SIG-M5 (cell line): ENCODE results near the gene MYB.
"Not testable (repeated sequence)": the region's sequence is repeated elsewhere in the genome, so short reads cannot be mapped to it uniquely, and the experiment has no call there.

ENCODE experiments used
- DNase-seq: peaks from one replicate; lab custom pipeline; 2025; lab: John Stamatoyannopoulos, UW

Gene MYB

DNA sequence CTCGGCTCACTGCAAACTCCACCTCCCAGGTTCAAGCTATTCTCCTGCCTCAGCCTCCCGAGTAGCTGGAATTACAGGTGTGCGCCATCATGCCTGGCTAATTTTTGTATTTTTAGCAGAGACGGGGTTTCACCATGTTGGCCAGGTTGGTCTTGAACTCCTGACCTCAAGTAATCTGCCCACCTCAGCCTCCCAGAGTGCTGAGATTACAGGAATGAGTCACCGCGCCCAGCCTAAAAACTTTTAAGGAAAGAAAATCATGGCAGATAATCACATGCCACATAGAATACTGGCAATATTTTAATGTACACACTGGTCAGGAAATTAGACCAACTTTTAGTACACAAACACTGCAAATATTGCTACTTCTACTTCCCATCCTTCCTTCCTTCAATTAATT, 16.7 kb upstream of the MYB start:
- not testable (repeated sequence) for DNase-seq

DNA sequence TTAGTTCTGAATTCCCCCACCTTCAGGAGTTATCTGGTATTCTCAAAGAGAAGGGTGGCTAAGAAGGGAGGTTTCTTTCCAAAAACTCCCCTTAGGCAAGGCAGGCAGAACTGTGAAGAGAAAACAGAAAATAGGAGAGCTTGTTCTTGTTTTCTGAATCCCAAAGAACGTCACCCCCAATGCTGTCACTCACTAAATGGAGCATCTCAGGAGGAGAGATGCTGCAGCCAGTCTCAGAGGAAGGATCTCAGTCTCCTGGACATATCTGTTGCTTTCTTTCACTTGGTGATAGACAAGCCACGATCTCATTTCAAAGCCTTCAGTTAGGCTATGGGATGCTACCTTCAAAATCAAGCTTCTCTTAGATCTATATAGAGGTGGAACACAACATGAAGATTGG, 16.1 kb upstream of the MYB start:
- DNase-seq: no peak

DNA sequence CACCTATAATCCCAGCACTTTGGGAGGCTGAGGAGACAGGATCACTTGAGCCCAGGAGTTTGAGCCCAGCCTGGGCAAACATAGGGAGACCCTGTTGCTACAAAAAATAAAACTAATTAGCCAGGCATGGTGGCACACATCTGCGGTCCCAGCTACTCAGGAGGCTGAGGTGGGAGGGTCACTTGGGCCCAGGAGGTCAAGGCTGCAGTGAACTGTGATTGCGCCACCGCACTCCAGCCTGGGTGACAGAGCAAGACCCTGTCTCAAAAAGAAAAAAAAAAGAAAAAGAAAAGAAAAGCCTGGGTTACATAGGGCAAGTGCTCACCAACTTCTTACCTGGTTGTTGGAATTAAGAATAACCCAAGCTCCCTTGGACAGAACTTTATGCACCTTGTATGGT, 14.6 kb upstream of the MYB start:
- DNase-seq: no peak

DNA sequence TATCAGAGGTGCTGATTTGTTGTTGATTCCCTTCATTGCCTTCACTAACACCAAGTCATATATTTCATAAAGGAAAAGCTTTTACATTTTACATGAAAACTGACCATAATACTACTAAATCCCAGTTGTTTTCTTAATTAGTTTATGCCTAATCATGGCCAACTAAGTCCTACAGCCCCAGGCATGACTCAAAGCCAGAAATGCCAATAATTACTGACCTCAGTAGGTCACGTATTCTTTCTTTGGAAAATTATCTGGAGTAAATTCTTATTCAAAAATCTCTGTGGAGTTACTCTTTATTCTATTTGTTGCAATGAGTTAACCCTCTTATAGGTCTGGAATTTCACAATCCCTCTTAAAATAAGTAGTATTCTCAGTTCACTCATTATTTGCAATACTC, 13.5 kb upstream of the MYB start:
- DNase-seq: no peak

DNA sequence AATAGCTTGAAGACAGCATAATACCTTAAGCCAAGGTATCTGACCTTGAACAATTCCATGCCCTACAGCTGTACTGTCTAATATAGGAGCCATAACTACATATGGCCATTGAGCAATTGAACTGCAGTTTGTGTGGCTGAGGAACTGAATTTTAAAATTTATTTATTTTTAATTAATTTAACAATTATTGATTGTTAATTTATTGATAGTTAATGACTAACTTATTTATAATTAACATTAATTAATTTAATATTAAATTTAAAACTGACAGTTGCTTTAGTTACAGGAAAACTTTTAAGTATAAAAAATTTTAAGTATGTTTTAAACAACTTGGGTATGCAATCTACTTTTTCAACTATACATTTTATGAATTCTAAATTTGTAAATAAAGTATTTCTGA, 12.3 kb upstream of the MYB start:
- no peak for DNase-seq

DNA sequence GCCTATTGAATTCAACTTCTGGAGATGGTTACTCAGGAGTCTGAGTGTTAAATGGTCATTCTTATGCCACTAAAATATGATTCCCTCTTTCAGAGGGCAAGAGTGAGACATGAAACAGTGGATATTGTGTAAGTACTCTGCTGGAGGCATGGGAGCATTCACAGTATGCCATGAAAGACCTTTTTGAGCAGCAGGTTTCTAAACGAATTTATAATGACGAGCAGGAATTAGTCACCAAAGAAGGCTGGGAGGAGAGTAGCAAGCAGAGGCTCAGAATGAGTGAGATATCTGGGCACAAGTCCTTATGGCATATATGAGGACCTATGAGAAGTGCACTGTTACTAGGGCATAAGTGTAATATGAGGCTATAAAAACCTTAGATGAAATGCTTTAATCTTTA, 10.9 kb upstream of the MYB start:
- no peak for DNase-seq

DNA sequence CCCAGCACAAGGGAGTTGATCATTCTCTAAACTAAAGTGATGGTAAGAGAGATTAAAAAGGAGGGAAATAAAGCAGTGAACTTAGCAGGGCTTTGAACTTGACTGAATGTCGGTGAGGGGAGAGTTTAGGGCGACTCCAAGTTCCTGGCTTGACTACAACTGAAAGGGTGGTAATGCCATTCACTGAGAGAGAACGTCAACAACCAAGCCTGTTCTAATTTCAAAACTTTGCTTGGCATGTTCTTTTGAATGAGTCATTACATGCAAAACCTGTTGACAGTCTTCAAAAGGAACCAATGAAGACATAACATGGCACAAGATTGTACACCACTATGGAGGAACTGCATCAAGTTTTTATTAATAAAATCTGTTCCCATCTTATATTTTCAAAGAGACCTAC, 10.3 kb upstream of the MYB start:
- DNase-seq: no peak

DNA sequence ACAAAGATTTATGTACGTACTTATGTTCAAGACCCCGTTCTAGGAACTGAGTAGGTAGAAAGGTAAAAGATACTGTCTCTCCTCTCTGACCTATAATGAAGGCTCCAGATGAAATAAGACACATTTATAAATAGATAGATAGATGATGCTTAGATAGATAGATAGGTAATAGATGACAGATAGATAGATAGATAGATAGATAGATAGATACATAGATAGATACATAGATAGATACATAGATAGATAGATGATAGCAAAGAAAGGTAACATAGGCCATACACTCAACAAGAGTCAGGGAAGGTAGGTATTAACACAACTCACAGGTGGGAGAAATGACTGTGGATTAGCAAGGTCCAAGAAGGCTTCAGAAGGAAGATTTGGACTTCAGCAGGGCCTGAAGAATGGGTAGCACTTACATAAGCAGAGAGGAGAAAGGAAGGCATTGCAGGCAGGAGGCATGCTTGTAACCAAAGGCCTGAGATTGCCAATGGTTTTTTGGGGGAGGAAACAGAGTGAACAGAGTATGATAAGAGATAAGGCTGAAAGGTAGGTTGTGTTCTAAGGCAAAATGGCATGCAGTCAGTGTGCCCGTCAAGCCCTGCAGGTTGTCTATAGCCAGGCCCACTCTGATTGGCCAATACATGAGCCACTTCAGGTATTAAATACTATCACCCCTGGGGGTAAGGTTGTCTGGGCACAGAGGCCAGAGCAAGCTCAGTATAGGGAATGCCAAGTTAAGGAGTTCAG, 7.7 kb upstream of the MYB start:
- no peak for DNase-seq

DNA sequence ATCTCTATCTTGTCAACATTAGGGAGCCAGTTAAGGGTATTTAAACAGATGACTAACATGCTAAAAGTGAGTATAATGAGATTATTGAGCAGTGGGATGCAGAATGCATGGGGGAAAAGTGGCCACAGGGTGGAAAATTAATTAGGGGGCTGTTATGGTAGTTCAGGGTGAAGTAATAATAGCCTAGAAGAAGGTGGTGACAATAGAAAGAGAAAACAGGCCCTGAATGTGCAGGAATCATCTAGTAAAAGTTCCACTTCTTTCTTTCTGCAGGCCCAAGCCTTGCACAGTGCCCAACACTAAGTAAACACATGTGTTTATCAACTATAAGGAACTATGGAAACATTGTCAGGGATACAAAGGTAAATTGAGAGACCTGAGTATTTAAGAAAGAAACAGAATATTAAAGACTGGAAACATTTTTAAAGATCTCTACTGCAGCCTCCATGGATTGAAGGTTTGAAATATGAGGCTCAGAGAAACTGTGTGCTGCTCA, 7.1 kb upstream of the MYB start:
- DNase-seq: no peak

DNA sequence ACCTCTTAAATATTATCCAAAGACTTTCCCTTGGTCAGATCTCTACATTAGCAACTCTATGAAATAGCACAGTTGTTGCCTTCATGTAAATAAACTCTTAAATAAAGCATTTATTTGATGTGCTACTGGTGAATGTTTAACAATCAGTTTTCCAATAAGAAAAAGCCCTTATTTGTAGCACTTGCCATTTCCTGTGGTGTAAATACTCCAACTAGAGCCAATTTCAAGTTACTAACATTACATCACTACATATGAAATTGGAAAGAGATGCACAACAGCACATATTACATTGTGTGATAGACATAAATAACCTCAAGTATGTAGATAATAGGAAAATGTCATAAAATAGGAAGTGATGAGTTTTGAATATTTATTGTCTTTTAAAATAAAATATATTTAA, 5.0 kb upstream of the MYB start:
- DNase-seq: no peak

DNA sequence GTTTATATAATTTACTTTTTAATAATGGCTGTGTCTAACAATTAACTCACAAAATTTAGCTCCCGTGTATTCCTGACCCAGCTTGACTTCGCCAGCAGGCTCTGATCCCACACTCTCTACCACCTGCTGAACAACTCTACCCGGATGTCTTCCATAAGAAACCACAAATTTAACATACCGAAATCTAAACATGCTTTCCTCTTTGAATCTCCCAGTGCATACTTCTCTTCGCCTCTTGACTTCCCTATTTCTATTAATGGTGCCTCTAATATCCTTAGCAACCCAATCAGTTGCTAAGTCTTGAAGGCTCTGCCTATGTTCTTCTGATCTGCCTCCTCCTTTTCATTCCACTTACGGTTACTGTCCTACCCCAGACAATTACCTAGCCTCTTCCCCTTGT, 4.6 kb upstream of the MYB start:
- DNase-seq: peak; percentile 79

DNA sequence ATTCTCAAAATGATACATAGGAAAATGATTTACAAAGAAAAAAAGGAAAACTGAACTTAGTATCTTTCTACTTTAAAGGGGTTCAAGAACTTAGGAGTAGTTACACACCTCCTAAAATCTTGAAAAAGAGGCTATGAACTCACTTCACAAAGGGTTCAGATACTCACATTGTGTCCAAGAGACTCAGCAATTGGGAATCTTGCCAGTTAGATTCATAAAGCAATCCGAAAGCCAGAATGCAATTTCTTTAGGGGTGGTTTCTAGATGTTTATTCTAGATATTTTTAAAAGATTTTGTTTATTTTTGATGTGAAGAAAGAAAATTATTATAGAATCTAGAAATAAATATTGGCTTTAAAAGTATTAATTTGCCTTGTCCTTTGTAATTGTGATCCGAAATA, 1.7 kb upstream of the MYB start:
- no peak for DNase-seq

DNA sequence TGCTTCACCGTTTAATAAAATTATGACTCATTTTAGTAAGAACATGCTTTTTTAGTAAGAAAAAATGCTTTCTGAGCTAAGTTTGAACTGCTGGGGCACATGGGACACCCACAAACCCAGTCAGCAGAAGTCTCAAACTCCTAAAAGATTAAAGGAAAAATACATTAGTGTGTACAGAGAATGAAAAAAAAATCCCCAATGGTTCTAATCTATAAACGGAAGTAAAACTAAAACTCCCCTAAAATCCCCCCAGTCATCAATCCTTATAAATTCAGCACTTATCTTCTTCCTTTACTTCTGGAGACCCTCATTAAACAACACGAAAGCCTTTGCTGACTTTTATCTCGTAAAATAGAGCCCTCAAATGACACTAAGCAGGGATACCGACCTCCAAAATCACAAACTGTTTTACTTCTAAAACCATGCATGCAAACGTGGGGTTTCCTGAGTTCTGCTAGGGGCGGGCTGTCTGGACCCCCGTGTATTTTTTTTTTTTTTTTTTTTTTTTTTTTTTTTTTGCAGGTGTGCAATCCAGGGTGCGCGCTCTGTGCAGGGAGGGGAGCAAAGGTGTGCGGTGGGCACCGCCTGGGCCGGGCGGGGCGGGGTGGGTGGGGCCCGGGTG, 1.1 kb upstream of the MYB start:
- DNase-seq: no peak

DNA sequence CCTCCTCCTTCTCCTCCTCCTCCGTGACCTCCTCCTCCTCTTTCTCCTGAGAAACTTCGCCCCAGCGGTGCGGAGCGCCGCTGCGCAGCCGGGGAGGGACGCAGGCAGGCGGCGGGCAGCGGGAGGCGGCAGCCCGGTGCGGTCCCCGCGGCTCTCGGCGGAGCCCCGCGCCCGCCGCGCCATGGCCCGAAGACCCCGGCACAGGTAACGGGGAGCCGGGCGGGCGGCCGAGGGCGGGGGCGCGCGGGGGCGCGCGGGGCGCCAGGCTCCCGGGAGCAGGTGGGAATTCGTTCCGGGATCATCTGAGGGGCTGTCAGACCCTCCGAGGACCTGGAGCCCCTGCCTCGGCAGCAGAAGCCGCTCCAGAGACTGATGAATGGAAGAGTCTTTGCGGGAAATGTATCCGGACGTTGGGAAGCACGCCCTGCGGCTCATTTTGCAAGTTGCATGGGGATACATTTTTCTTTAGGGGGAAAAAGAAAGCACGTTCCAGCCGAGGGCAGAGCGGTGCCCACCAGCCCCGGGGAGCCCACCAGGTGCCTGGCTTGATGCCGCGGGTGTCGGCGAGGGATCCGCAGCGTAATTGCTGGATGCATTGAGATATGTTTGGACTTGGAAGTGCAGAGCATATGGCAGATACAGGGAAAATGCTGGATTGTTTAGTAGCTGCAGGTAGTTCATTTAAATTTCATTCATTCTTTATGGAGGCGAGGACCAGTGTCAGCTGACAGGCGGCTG, 394 bp downstream of the MYB start:
- no peak for DNase-seq

DNA sequence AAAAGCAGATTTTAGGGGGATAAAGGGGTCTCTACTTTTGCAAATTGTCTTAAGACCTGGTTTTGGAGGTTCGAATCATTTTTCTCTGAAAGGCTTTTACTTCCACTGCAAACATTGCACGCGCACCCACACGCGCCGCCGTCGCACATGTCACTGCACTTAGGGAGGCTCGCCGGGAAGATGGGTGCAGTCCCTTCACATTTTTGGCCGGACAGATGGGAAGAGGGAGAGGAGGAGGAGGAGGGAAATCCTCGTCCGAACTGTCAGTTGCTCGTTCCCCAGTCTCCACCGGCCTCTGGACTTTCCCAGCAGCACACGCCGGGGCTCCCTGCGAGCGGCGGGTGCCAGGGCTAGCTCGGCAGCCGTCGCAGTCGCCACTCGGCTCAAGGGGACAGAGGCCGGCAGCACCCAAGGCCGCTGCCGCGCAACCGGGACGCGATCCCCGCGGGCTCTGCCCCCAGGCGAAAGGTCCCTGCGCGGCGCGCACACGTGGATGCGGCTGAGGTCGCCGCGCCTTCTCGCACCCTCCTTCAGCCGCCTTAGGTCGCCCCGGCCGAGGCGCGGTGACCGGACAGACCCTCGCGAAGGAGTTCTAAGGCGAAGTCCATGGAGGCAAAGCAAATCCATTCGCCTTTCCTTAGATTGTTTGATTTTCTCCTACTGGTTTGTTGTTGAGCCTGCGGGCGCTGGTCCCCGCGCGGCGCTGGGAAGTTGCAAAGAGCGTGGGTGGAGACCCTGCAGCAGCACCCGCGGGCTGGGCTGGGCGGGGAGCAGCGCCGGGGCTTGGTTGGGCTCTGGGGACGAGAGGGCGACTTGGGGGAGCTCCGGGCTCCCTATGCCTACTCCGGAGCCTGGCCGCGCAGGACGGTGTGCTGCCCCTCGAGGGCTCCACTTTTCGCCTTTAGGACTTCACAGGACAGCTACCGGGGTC, 1.2 kb downstream of the MYB start:
- DNase-seq: no peak

DNA sequence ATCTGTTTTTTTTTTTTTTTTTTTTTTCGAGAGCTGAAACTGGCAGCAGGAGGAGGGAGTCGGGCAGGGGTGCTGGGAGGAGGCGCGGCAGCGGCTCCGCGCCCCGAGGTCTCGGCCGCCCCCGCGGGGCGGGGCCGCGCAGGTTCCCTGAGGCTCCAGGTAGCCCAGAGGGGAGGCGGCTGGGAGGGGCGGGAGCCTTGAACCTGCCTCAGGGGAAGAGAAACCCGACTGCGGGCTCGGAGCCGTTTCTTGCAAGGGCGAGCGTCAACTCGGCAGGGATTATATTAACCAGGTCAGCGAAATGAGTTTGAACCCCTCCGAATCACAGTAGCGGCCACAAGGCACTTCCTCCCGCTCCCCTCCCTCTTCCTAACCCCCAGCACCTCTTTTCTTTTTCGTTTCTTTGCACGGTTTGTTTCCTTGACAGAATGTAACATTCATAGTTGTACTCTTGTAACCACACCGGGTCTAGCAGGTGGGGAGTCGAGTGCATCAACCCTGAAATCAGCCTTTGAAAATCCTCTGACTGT, 2.0 kb downstream of the MYB start:
- DNase-seq: no peak

DNA sequence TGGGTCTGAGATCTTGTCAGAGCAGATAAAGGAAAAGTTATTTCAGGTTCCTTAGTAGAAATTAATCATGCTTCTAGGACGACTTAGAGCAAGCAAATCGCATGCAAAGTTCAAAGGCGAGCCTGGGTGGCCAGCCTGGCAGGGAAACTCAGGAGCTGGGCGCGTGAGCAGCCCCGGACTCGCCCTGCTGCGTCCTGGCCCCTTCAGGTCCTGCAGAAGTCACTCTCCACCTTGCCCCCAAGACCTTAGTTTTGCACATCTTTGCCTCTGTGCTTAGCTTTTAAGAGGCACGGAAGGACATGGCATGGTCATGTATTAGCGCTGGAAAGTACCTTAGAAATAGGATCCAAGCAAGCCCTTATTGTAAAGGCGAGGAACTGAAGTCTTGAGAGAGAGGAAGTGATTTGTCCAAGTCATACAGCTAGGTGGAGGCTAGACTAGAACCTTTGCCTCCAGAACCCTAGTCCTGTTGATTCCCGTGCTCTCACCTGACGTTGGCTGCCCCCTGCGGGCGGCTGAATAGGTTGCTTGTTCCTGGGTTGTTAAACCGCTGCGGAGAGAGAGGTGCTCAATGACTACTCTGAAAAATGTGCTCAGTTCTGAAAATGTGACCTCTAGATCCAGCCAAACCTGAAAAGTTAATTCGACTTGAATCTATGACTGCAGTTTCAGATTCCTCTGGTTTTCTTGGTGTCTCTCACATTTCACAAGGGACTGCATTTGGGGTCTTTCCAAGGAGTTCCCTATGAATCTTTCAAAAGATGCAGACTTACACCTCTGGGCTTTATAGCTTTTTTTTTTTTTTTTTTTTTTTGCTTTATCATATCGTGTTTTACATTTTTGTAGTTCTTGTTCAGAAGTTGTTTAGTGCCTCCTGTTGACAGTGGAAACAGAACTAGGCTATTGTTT, 2.7 kb downstream of the MYB start:
- DNase-seq: peak; percentile 64

DNA sequence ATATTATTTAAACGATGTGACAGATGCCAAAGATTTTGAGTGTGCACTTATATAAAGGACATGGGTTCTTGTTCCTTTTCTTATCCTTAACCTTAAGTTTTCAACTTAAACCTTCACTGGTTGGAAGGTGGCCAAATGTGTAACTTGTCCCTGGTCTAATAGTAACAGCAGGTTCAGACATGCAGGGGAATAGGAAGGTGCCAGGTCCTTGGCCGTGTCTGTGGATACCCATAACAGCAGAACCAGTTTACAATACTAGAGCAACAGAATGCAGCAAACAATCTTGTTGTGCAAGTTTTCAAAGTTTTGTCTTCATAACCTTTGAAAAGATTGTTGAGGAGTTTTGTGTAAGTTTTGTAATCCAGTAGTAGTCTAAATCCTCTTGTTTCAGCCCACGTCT, 4.4 kb downstream of the MYB start:
- no peak for DNase-seq

DNA sequence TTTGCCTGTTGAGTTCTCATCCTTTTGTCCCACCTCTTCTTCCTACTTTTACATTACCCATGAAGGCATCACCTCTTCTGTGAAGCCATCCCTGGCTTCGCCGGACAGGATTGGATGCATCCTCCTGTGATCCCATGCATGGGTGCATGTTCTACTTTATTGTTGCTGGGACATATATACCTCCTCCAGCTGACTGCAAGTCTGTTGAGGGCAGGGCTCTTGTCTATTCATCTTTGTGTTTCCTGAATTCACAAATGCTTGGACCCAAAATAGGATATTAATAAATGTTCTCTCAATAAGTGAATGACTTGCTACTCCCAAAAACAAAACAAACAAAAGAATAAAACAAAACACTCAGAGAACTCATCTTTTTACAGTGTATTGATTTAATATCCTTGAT, 5.1 kb downstream of the MYB start:
- no peak for DNase-seq

DNA sequence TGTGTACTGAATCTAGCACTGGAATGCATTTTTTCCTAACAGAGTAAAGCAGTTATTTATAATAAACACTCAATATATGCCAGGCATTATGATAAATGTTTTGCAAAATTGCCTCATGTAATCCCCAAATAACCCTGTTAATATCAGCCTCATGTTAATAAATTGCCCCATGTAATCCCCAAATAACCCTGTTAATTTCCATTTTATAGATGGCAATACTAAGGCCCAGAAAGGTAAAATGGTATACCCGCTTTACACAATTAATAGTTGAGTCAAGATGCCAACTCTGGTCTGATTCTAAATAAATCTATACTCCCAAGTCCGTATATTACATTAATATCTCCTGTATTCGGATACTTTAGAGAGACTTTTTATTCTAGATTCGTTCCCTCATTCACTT, 6.3 kb downstream of the MYB start:
- DNase-seq: no peak

DNA sequence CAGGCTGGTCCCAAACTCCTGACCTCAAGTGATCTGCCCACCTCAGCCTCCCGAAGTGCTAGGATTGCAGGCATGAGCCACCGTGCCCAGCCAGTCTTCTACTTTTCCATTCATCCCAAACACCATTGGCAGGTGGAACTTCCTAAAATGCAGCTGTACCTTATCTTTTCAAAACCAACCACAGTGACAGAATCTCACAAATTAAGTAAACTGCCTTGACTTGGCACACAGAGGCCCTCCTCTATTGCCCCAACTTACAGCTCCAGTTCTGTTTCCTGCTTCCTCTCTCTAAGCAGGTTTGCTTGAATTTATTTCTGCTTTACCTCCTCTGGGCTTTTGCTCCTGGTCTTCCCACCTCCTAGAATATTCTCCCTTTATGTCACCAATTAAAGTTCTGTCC, 7.6 kb downstream of the MYB start:
- DNase-seq: no peak
